ENCODE data around the gene DKK2.
"Not testable (repeated sequence)": the region's sequence is repeated elsewhere in the genome, so short reads cannot be mapped to it uniquely, and the experiment has no call there.

The DKK2 gene

DNA sequence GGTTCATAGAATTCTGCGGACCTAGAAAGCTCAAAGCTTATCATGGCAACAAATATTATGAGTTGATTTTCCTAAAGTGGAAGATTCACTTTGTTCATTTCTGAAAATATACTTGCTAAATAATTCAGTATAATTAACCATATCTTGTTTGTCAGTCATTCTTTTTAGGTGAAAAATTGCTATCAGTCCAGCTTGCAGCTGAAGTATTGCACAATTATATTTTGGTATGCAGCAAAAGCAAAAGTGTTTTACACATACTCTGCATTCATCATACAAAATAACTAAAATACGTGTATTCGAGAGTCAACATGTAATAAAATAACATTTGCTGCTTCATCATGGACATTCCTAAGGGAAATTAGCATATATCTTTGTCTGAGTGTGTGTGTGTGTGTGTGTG, 24.8 kb downstream of the DKK2 start:
- DNase-seq, result no peak

DNA sequence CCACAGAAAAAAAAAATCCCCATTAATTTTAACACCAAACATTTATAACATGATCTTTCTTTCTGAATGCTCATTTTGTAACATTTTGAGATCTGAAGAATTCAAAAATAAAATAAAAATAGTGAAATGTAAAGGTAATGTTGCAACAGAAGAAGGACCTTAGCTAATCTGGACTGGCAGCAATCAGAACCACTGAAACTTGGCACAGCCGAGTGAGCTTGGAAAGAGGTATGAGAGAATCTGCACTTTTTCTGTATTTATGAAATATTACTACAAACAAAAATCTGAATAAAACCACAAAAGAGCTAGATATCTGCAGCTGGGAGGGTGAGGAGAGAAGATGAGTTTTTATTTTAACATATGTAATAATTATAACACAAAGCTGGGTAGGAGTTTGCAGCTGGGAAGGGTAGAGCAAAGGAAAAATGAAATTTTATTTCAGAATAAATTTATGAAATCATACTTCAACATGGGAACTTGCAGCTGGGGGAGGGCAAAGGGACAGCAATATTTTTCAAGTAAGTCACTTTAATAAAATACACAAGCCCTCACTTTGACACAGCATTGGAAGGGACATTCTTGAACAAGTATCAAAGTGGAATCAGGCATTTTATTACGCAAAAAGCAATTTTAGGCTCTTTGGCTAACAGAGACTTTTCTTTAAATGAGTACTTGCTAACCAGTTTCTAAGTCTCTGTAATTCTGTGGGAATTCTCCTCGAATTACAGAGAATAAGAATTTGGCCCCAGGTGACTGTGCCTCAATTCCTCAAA, 26.7 kb downstream of the DKK2 start:
- DNase-seq, result no peak

DNA sequence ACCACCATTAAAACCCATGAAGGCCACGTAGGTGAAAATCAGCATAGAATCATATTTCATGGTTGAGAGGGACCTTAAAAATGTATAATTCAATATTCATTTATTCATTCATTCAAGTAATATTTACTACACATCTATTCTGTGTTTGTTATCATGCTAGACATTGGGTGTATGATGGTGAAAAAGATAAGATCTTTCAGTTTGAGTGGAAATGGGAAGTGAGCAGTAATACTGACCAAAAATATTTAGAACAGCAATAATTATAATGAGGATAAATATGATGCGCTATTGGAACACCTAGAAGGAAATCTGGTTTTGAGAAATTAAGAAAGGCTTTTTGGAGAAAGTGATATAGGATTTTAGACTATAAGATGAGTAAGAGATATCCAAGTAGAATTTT, 28.0 kb downstream of the DKK2 start:
- no peak for DNase-seq

DNA sequence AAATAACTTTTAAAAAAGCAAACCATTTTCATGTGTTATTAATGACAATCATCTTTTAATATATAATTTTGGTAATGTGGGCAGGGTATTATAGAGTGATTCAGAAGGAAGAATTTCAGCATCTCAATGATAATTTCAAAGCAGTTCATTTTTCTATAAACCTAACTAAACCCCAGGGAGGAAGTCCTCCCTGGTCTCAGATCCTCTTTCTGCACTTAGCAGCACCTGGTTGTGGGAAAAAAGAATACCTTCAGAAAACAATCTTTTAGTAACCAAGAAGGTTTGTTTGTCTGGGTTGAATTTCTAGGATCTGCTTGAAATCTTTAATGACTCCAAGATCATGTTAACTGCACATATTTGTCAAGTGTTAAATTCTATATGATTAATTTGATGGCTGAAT, 29.9 kb downstream of the DKK2 start:
- no peak for DNase-seq

DNA sequence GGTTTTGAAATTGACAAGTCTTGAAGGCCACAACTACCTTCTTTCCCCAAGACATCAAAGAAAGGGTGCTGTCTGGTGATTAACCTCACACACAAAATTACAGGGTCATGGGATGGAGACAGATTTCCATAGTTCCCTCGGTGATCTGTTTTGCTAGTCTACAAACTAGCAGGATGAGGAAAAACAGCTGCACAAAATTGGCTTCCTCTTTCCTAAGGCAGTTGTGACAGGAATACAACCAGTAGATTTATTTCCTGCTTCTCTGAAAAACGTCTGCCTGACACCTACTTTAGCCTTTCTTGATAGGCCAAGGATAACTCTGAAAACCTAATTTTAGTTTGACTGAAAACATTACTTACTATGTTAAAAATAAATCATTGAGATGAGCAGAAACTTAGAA, 39.6 kb downstream of the DKK2 start:
- DNase-seq, result no peak

DNA sequence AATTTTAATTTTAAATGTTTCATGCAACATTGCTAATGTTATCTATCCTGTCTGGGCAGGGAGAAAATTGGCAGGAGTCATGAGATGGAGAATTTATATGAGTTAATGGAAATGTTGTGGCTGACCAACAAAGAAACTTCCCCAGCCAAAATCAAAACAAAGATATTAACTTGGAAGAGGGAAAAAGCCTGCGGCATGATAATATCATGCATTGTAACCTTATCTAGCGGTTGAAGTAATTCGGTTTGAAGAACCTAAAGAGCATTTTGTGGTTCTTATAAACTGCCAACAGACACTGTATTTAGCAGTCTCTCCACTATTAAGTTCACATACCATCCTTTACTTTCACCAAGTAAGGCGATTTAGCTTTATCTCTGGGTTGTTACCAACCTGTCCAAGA, 42.3 kb downstream of the DKK2 start:
- no peak for DNase-seq

DNA sequence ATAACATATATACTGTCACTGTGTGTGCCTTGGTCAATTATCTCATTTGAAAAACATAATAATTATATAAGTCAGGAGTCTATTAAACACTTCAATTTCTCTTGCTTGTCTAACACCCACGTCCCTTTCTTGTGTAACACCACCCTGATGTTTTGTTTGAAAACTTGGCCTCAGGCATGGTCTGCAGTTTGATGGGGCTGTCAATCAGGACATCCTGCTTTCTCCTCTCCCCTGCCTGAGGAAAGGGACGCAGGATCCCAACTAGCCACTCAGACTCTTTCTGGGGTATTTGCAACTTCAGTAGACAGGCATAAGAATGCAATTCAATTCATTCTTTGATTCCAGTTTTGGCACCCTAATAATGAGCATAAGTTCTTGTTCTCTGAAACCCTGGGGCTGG, 48.8 kb downstream of the DKK2 start:
- DNase-seq, result no peak

DNA sequence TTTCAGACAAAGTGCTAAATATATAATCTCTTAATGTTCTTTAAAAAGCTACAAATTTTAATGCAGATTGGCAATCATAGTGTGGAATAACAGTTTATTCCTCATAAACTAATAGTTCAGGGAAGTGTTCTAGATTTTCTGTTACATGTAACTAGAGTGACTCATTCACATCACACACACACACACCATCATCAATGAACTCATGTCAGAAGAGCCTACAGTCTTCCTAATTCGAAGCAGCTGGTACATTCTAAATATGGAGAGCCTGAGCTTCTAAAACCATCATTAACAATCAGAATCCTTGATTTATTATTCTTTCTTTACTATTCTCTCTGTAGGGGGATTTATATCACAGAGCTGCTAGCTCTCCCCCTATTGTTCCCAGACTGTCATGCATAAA, 49.6 kb downstream of the DKK2 start:
- peak; percentile 27 for DNase-seq

DNA sequence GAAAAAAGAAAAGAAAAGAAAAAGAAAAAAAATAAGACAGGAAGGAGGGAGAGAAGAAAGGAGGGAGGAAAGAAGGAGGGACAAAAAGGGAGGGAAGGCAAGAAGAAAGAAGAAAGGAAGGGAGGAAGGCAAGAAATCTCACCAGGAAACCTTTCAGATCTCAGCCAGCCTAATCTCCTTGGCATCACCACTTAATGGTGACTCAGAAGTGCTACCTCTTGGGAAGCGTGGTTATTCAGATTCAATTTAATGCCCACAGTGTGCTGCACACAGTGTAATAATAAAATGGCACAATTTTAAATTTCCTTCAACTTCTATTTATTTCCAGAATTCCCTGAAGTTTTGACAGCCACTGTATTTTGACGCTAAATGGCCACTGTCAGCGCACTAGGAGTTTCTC, 50.3 kb downstream of the DKK2 start:
- peak; percentile 4 for DNase-seq

DNA sequence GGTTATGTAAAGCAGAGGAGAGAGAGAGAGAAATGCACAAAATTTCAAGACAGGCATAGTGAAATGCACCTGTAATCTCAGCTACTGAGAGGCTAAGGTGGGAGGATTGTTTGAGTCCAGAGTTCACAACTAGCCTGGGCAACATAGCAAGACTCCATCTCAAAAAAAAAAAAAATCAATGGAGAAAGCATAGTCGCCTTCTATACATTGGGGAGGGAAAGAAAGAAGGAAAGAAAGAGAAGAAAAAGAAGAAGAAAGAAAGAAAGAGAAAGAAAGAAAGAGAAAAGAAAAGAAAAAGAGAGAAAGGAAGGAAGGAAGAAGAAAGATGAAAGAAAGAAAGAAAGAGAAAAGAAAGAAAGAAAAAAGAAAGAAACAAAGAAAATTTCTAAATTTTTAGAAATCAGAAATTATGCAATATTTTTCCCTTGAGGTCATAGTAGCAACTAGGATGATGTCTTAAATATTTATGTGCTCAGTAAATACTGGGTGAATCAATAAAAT, 53.4 kb downstream of the DKK2 start:
- DNase-seq, result no peak

DNA sequence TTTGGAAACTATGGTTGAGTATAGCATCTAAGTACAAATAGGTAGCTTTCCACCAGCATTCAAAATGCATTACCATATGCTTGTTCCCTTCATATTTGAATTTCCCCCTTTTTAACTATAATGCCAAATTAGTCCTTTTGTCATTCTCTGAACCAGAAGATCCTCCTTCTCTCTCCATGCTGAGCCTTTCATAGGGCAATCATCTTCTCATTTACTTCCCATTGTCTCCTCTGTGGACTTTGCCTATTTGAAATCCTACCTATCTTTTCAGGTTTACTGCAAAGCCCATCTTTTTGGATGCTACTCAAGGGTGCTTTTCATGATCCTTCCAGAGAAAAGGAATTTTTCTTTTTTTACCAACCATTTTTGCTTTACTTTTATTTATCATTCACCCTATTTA, 54.7 kb downstream of the DKK2 start:
- DNase-seq, result no peak

DNA sequence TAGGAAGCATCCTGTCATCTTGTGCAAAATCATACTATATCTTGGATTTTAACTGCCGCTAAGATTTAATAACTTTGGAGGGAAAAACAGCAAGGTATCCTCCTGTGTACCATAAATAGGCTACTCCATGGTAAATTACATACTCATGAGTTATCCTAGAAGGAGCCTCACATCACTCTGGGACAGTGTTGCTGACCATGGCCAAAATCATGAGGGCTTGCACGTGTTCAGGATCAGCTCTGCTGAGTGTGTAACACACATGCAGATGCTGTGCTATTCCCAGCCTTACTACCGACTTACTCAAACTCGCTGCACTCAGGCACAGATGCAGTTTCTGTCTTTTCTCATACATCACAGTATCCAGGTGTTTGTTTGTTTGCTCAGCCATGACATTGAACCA, 56.6 kb downstream of the DKK2 start:
- no peak for DNase-seq

DNA sequence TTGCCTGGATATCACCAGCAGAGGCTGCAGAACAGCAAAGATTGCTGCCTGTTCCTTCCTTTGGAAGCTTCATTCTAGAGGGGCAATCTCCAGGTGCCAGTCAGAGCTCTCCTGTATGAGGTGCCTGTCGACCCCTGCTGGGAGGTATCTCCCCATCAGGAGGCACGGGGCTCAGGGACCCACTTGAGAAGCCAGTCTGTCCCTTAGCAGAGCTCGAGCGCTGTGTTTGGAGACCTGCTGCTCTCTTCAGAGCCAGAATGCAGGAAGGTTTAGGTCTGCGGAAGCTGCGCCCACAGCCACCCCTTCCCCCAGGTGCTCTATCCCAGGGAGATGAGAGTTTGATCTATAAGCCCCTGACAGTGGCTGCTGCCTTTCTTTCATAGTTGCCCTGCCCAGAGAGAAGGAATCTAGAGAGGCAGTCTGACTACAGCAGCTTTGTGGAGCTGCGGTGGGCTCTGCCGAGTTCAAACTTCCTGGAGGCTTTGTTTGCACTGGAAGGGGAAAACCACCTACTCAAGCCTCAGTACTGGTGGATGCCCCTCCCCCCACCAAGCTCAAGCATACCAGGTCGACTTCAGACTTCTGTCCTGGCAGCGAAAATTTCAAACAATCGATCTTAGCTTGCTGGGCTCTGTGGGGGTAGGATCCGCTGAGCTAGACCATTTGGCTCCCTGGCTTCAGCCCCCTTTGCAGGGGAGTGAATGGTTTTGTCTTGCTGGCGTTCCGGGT, 57.9 kb downstream of the DKK2 start:
- no peak for DNase-seq

DNA sequence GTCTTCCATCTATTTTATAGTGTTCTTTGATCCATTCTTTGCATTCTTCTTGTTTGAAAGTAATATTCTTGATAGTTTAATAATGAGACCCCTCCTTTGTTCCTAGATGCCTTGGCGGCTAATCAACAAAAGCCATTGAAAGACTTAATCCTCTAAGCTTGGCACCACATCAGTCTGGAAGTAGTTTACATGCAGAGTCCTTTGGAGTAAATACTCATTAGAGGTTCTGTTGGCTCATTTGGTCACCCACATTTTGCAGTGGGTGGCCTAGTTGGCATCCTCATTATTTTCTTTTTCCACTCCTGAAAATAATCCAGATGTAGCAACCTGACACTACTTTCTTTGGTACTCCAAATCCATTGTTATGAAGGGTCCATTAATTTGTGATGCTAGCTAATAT, 64.5 kb downstream of the DKK2 start:
- DNase-seq, result no peak

DNA sequence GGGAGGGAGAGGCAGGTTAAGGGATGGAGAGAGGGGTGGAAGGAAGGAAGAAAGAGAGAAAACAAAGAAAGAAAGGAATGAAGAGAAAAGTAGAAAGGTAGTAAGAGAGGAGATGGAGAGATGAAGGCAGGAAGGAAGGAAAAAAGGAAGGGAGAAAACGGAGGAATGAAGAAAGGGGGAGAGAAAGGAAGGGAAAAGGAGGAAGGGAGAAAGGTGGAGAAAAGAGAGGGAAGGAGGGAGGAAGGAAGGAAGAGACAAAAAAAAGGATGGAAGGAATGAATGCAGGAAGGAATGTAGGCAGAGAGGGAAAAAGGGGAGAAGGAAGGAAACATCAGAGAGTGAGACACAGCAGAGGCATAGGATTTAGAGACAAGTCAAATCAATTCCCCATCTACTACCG, 68.2 kb downstream of the DKK2 start:
- no peak for DNase-seq

DNA sequence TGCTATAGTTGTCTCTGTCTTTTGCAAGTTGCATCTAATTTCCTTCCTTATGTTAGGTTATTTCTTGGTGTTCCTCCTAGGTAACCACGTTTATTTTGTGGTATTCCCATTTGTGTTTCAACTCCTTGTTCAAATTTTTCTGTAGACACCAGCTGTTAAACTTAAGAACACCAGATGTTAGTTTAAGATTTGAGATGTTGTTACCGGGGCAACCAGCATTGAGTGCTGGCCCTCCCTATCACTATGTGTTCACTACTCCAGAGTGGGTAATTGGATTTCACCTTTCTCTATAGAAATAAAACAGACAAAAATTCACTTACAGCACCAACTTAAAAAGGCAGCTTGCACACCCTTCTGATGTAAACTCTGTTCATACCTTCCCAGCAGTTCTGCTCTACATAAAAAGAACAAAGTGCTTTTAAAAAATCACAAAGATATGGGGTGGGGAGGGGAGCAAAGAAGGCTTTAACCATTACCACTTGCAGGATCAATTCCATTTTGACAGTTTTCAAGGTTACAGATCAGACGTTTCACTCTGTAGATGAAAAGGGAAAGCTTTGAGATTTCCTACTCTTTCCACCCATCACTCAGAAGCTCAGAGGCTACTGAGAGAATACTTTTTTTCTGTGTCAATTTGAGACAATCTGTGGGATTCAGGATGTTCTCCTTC, 82.9 kb downstream of the DKK2 start:
- no peak for DNase-seq

DNA sequence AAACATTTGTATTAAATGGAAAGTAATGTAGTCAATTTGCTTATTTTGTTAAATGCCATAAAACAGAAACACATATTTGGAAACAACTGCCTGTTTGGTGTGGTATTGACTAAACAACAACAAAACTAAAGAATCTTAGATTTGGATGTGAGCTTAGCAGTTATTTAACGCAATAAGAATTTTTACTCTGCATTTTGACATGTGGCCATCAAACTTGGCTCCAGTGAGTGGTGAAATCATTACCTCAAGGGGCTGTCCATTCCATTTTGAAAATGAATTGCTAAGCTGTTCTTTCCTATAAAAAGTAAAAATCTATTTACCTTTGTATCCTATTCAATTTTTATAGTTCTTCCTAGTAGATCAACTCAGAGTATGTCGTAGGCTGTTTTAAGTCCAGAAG, 84.2 kb downstream of the DKK2 start:
- no peak for DNase-seq

DNA sequence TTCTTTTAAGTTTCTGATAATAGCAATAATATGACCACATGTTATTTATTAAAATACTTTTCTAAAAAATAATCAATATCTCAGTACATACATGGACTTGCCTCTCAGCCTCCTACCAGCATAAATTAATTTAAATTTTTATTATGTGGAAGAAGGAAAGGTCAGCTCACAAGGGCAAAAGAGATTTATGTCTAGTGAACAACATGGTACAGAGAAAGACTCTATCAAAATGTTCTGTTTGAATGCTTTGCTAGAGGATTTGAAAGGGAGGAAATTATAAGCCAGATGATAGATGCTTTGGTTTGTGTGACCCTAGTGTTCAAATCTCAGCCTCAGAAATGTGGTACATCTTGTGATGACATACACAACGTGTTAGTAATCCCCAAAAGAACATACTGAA, 94.3 kb downstream of the DKK2 start:
- DNase-seq, result no peak

DNA sequence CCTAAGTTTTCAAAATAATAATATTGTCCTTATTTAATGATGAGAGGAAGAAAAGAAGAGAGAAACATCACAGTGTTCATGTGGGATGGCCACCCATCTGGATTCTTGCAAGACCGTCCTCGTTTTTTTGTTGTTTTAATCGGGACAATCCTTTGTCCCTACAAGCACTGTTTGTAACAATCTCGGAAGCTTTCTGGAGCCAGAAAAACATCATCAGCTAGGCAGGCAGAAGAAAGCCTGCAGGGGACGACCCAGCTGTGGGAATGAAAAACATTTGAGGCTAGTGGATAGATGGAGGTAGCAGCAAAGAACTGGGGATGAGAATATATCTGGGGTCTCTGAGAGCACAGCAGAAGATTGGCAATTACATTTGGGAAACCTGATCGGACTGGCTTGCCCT, 105.6 kb downstream of the DKK2 start:
- DNase-seq, result no peak

DNA sequence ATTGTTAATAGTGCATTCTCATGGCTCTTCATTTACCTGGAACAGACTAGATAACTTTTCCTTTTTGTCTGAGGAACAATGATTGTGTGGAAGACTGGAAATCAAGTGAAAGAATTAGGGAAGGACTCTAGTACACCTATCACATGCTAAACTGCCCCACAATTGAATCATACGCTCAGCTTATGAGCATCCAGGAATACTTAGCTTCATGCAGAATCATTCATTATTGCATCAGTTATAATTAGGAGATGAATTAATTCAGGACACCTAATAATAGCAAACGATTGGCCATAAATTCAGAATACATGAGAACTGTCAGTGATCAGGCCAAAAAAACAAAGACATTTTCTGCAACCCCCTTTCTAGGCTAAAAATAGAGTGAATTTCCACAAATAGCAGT, 106.9 kb downstream of the DKK2 start:
- no peak for DNase-seq

DNA sequence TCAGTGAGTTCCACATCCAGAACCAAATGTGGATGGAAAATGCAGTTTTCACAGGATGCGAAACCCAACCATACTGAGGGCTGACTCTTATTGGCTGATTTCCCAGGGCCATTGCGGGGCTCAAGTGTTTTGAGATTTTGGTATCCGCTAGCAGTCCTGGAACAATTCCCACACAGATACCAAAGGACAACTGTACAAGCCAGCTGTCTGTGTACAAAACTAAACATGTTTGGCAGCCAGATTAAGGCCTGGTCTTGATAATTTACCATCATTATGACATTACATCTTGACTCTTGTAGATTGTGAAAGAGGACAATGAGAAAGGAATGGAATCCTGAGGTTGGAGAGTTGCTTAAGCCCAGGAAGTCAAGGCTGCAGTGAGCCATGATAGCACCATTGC, 121.9 kb downstream of the DKK2 start:
- DNase-seq, result no peak

DNA sequence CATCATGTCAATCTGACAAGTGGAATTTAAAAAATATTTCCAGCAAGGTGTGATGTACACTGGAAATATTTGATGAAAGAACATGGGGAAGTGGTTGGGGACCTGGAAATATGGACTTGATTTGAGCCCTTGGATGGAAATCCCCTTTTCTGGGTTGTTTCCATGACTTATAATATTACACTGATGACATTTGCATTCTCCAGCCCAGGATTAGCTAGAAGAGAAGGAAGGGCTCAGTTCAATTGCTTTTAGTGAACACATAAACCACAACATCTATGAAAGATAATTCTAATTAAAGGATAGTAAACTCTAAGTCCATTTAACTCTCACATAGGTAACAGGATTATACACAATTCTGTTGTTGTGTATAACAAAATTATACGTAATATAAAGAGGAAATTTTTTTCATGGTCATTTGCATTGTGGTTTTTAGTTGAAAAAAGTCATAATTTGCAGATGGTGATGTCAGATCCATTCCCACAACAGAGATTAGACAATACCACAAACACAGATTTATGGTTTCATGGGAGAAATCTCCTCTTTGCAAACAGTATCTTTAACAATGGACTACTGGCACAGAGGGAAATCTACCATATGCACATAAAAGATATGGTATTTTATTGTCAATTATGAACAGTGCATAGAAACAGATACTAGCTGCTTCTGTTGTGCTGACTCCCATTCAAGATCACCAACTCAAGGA, 126.5 kb downstream of the DKK2 start:
- DNase-seq, result no peak

DNA sequence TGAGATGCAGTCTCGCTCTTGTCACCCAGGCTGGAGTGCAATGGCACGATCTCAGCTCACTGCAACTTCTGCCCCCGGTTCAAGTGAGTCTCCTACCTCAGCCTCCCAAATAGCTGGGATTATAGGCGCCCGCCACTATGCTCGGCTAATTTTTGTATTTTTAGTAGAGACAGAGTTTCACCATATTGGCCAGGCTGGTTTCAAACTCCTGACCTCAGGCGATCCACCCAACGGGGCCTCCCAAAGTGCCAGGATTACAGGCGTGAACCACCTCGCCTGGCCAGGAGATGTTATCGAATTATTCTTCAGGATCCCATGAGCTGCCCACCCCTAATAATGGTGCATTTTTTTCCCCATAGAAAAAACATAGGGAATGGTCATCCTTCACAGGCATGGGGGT, 128.1 kb downstream of the DKK2 start:
- not testable (repeated sequence) for DNase-seq
